Mesodermal cell (in vitro differentiated cells): ENCODE results near the gene WDPCP.
"Not testable (repeated sequence)": the region's sequence is repeated elsewhere in the genome, so short reads cannot be mapped to it uniquely, and the experiment has no call there.

Experiments used
- H3K27ac ChIP-seq: 2 replicates; pipeline ENCODE4 v1.7.0; 2013; ENCODE audit warnings: mild to moderate bottlenecking, low read depth, low read length, moderate library complexity; ENCODE audit not compliant: severe bottlenecking
- H3K36me3 ChIP-seq: 2 replicates; pipeline ENCODE4 v1.7.1; 2013; ENCODE audit warnings: mild to moderate bottlenecking, low read length, moderate library complexity; ENCODE audit not compliant: control insufficient read depth, insufficient read depth
- H3K4me1 ChIP-seq: one replicate; pipeline ENCODE4 v1.7.1; 2013; ENCODE audit warnings: mild to moderate bottlenecking, low read length; ENCODE audit not compliant: insufficient read depth, control insufficient read depth, poor library complexity, severe bottlenecking
- H3K4me3 ChIP-seq: 2 replicates; pipeline ENCODE4 v1.7.0; 2013; ENCODE audit warnings: low read length, control low read depth, mild to moderate bottlenecking; ENCODE audit not compliant: insufficient read depth, poor library complexity, severe bottlenecking; ENCODE audit errors: extremely low read depth
- H3K9me3 ChIP-seq: 2 replicates; pipeline ENCODE4 v1.7.1; 2013; ENCODE audit warnings: mild to moderate bottlenecking, low read length, moderate library complexity; ENCODE audit not compliant: control insufficient read depth
- WGBS, 2 experiments: methylation state at CpG; one replicate each; pipeline ENCODE4 v1.1.5; 2013; ENCODE audit warnings: missing lambda C conversion rate in 2 of 2; ENCODE audit not compliant: insufficient coverage in 2 of 2; 5-methylcytosine and 5-hydroxymethylcytosine counted together

The WDPCP gene

GRCh38 chr2:63189026-63189425 is 399.3 kb downstream of the WDPCP start:
- 2 to 22% methylated on average over 4 of the region's 4 CpGs for WGBS, 2 experiments
- Histone ChIP-seq H3K9me3 (no peaks in the 10 kb centered on the region), H3K4me1 (no peaks in the 10 kb centered on the region), H3K27ac (no peak overlapping the region), H3K4me3 (no peak overlapping the region), H3K36me3 (no peaks in the 10 kb centered on the region)

GRCh38 chr2:63186331-63186730 is 401.9 kb downstream of the WDPCP start:
- H3K36me3 ChIP-seq: no peaks in the 10 kb centered on the region
- H3K9me3 ChIP-seq: no peaks in the 10 kb centered on the region
- no peaks in the 10 kb centered on the region for H3K4me1 ChIP-seq
- WGBS, 2 experiments: 93 to 100% methylated on average over 1 to 2 of the region's 3 CpGs
- H3K27ac ChIP-seq: no peak overlapping the region
- H3K4me3 ChIP-seq: no peak overlapping the region

- no peaks in the 10 kb centered on the region for H3K36me3 ChIP-seq
- WGBS, 2 experiments: no CpG with 5 or more reads among the region's 1 CpG
- H3K4me3 ChIP-seq: no peak overlapping the region
- H3K4me1 ChIP-seq: no peaks in the 10 kb centered on the region
- no peak overlapping the region for H3K27ac ChIP-seq
- no peaks in the 10 kb centered on the region for H3K9me3 ChIP-seq
Measured at GRCh38 chr2:63163161-63163820, 425.0 kb downstream of the WDPCP start.

GRCh38 chr2:63159262-63159661 is 429.0 kb downstream of the WDPCP start:
- H3K27ac ChIP-seq: no peak overlapping the region
- no peaks in the 10 kb centered on the region for H3K4me1 ChIP-seq
- H3K4me3 ChIP-seq: no peak overlapping the region
- no CpG with 5 or more reads among the region's 1 CpG for WGBS, 2 experiments
- no peaks in the 10 kb centered on the region for H3K36me3 ChIP-seq
- no peaks in the 10 kb centered on the region for H3K9me3 ChIP-seq

GRCh38 chr2:63136683-63137082 is 451.6 kb downstream of the WDPCP start:
- H3K4me3 ChIP-seq, H3K4me1 ChIP-seq, H3K9me3 ChIP-seq, H3K36me3 ChIP-seq, H3K27ac ChIP-seq: not testable (repeated sequence)

GRCh38 chr2:63132020-63132419 is 456.3 kb downstream of the WDPCP start:
- Histone ChIP-seq H3K4me3 (no peak overlapping the region), H3K27ac (no peak overlapping the region), H3K9me3 (no peaks in the 10 kb centered on the region), H3K4me1 (no peaks in the 10 kb centered on the region), H3K36me3 (no peaks in the 10 kb centered on the region)
- 100% methylated on average over 1 to 2 of the region's 2 CpGs for WGBS, 2 experiments

- no peaks in the 10 kb centered on the region for H3K4me1 ChIP-seq
- WGBS, 2 experiments: no CpG with 5 or more reads among the region's 1 CpG
- no peak overlapping the region for H3K27ac ChIP-seq
- no peaks in the 10 kb centered on the region for H3K36me3 ChIP-seq
- no peaks in the 10 kb centered on the region for H3K9me3 ChIP-seq
- H3K4me3 ChIP-seq: no peak overlapping the region
Measured at GRCh38 chr2:63131196-63131595, 457.1 kb downstream of the WDPCP start.

- Histone ChIP-seq H3K4me3 (no peak overlapping the region), H3K27ac (no peak overlapping the region), H3K4me1 (no peaks in the 10 kb centered on the region), H3K36me3 (no peaks in the 10 kb centered on the region), H3K9me3 (no peaks in the 10 kb centered on the region)
- 78 to 87% methylated on average over 2 of the region's 4 CpGs for WGBS, 2 experiments
Measured at GRCh38 chr2:63127594-63127993, 460.7 kb downstream of the WDPCP start.

GRCh38 chr2:63124850-63125249 is 463.4 kb downstream of the WDPCP start:
- no peaks in the 10 kb centered on the region for H3K9me3 ChIP-seq
- WGBS, 2 experiments: no CpG with 5 or more reads among the region's 3 CpGs
- no peaks in the 10 kb centered on the region for H3K4me1 ChIP-seq
- H3K27ac ChIP-seq: no peak overlapping the region
- no peak overlapping the region for H3K4me3 ChIP-seq
- H3K36me3 ChIP-seq: no peaks in the 10 kb centered on the region

GRCh38 chr2:63124218-63124617 is 464.1 kb downstream of the WDPCP start:
- 60 to 80% methylated on average over 2 of the region's 2 CpGs for WGBS, 2 experiments
- H3K4me3 ChIP-seq: no peak overlapping the region
- H3K27ac ChIP-seq: no peak overlapping the region
- no peaks in the 10 kb centered on the region for H3K9me3 ChIP-seq
- no peaks in the 10 kb centered on the region for H3K36me3 ChIP-seq
- H3K4me1 ChIP-seq: no peaks in the 10 kb centered on the region

GRCh38 chr2:63122921-63123320 is 465.4 kb downstream of the WDPCP start:
- no peaks in the 10 kb centered on the region for H3K4me1 ChIP-seq
- no peak overlapping the region for H3K4me3 ChIP-seq
- 100% methylated on average over 1 of the region's 3 CpGs; no CpG with 5 or more reads in 1 of the 2 experiments for WGBS, 2 experiments

More at GRCh38 chr2:63122921-63123320, 465.4 kb downstream of the WDPCP start:
- Histone ChIP-seq H3K36me3 (no peaks in the 10 kb centered on the region), H3K27ac (no peak overlapping the region), H3K9me3 (no peaks in the 10 kb centered on the region)
